Kidney (tissue), 14 donors: ENCODE results near the gene ZNF521. TPM values are rescaled to one million over a fixed set of nuclear protein-coding genes. Genes with fewer than 3 reads are reported as not detected.

ENCODE experiments used
- DNase-seq, 5 donors: peaks; one replicate each; pipeline ENCODE4 v3.0.0-alpha.2; 2013 to 2020
- FAIRE-seq: peaks from 2 replicates; lab custom pipeline; 2012; peaks lifted over from hg19 to GRCh38; lab: Jason Lieb, UNC
- H3K27ac ChIP-seq, 2 donors: one replicate each; pipeline ENCODE4 v1.7.0; 2013; ENCODE audit warnings: low read depth in 2 of 2, low read length in 2 of 2, inconsistent platforms in 1 of 2
- H3K27me3 ChIP-seq: one replicate; pipeline ENCODE4 v1.7.1; 2013; ENCODE audit warnings: low read length, inconsistent platforms; ENCODE audit not compliant: control insufficient read depth, insufficient read depth
- H3K36me3 ChIP-seq, 3 donors: one replicate each; pipeline versions ENCODE4 v1.7.0 to v1.7.1; 2013; ENCODE audit warnings: low read length in 3 of 3, control low read depth in 1 of 3, inconsistent platforms in 1 of 3; ENCODE audit not compliant: insufficient read depth in 3 of 3, control insufficient read depth in 2 of 3
- H3K4me1 ChIP-seq, 3 donors: one replicate each; pipeline versions ENCODE4 v1.7.0 to v1.7.1; 2013; ENCODE audit warnings: low read length in 3 of 3, inconsistent platforms in 1 of 3, low read depth in 1 of 3; ENCODE audit not compliant: control insufficient read depth in 2 of 3, insufficient read depth in 2 of 3
- H3K4me3 ChIP-seq, 3 donors: one replicate each; pipeline versions ENCODE4 v1.7.0 to v1.8.1; 2013; ENCODE audit warnings: low read length in 3 of 3, control low read depth in 1 of 3, inconsistent platforms in 1 of 3
- H3K9ac ChIP-seq, 3 donors: one replicate each; pipeline versions ENCODE4 v1.7.0 to v1.7.1; 2013; ENCODE audit warnings: low read length in 3 of 3, control low read depth in 1 of 3, inconsistent platforms in 1 of 3
- H3K9me3 ChIP-seq, 3 donors: one replicate each; pipeline versions ENCODE4 v1.7.0 to v1.7.1; 2013; ENCODE audit warnings: low read length in 3 of 3, control low read depth in 1 of 3, inconsistent platforms in 1 of 3; ENCODE audit not compliant: control insufficient read depth in 2 of 3, insufficient read depth in 1 of 3
- CTCF ChIP-seq: IDR thresholded peaks from 3 replicates; pipeline ENCODE4 v1.5.1; 2012; ENCODE audit warnings: mild to moderate bottlenecking, moderate library complexity, borderline replicate concordance; ENCODE audit not compliant: insufficient read depth; ENCODE audit errors: extremely low read depth
- intact Hi-C: fragments of 100-400 bp; cut with DNase I; formaldehyde crosslinking; loops from one replicate; pipeline ENCODE4 v1.11.1; 2022
- polyA plus RNA-seq: library from polyadenylated mRNA; stranded (reverse); fragments of 350-450 nt; fragmentation: Illumina TruSeq; extraction: RNeasy Lipid Tissue Mini Kit (QIAGEN cat#74804); gene quantifications from one replicate; pipeline ENCODE4 v1.2.3, GENCODE V29; 2014; ENCODE audit warnings: low read depth, low replicate concordance; ENCODE audit not compliant: insufficient read depth
- total RNA-seq: library from RNA; stranded (reverse); fragmentation: NEBNext Ultra II Directional; extraction: Animal tissue kit (Norgen Biotek cat#: 25700); gene quantifications from one replicate; pipeline ENCODE4 v1.2.1, GENCODE V29; 2021
- donor health status: control.
- donor health status: control.
- donor health status: control.
- donor health status: control.
- donor health status: control.
- donor health status: DM: yes; HTN: yes; CAD: no.
- donor health status: Normal renal cell carcinoma (clear cell type).

The ZNF521 gene
- total and polyA plus RNA-seq, 2 donors from 2014 or later: 1.8 to 18.0 TPM

GRCh38 chr18:25230658-25231326 lies 121.2 kb downstream of the ZNF521 start:
- peak; percentile 37 to 82 (median 56) for DNase-seq
- intact Hi-C loops: no loop called here
- H3K27me3 ChIP-seq: no peaks in the 10 kb centered on the region
- no peak overlapping the region for H3K9ac ChIP-seq
- no peaks in the 10 kb centered on the region for H3K36me3 ChIP-seq
- peak overlapping the region; percentile 51 to 52 for H3K27ac ChIP-seq
- no peak for FAIRE-seq
- peaks cover 0 to 8% (median 3%) of the 10 kb centered on the region in 3 donors for H3K4me1 ChIP-seq
- H3K9me3 ChIP-seq: no peaks in the 10 kb centered on the region
- TF ChIP-seq CTCF: no peak
- H3K4me3 ChIP-seq: peak overlapping the region in 1 of 3 donors; percentile 3

- Histone ChIP-seq H3K9me3 (no peaks in the 10 kb centered on the region), H3K27ac (no peak overlapping the region), H3K4me3 (no peak overlapping the region), H3K4me1 (peaks cover 0 to 8% (median 3%) of the 10 kb centered on the region in 3 donors), H3K27me3 (no peaks in the 10 kb centered on the region), H3K9ac (no peak overlapping the region), H3K36me3 (no peaks in the 10 kb centered on the region)
- no peak for DNase-seq
- intact Hi-C loops: no loop called here
- no peak for TF ChIP-seq CTCF
- FAIRE-seq: no peak
Measured at GRCh38 chr18:25229920-25230319, 122.0 kb downstream of the ZNF521 start.

DNA sequence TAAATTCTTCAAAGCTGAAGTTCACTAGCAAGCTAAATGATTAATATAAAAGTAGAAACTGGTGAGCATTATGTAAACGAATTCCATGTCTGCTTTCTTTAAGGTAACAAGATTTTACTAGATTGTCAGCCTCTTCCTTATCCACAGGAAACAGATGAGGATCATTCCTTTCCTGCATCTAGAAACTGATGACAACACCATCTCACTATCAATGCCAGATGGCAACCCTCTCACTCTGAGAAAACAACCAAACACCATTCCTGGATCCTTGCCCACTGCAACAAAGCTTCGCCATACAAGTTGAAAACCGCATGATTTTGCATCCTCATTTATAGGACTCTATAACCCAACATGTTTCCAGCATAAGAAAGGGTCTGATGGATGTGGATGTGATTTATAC lies 122.9 kb downstream of the ZNF521 start:
- H3K9me3 ChIP-seq: no peaks in the 10 kb centered on the region
- H3K4me3 ChIP-seq: no peak overlapping the region
- peak in 1 of 5 donors; percentile 63 for DNase-seq
- TF ChIP-seq CTCF: no peak
- no peak overlapping the region for H3K9ac ChIP-seq
- no peaks in the 10 kb centered on the region for H3K36me3 ChIP-seq
- H3K4me1 ChIP-seq: peaks cover 0 to 8% (median 3%) of the 10 kb centered on the region in 3 donors
- no peaks in the 10 kb centered on the region for H3K27me3 ChIP-seq
- no peak for FAIRE-seq
- intact Hi-C loops: no loop called here
- no peak overlapping the region for H3K27ac ChIP-seq
